ENCODE data around the gene ZNF213.
A peak's percentile ranks its signal among the peaks of the same experiment; 100 is the strongest.

ZNF213 gene

GRCh38 chr16:3174618-3175148 lies 39.9 kb downstream of the ZNF213 start:
- no peak for ATAC-seq
- TF ChIP-seq OSR1 (CRISPR knock-in tag; IDR thresholded peaks at IDR 0.05) (no peak), CSDC2 (CRISPR knock-in tag; IDR thresholded peaks at IDR 0.05) (no peak), PATZ1 (CRISPR knock-in tag; IDR thresholded peaks at IDR 0.05; ENCODE audit: borderline replicate concordance) (no peak), ZFP30 (CRISPR knock-in tag; IDR thresholded peaks at IDR 0.05) (no peak)

GRCh38 chr16:3175157-3176093 lies 40.6 kb downstream of the ZNF213 start:
- peak; percentile 36 for ATAC-seq
- TF ChIP-seq CSRNP3 (CRISPR knock-in tag; IDR thresholded peaks at IDR 0.05) (no peak), RARB (CRISPR knock-in tag; IDR thresholded peaks at IDR 0.05) (no peak), PATZ1 (CRISPR knock-in tag; IDR thresholded peaks at IDR 0.05; ENCODE audit: borderline replicate concordance) (no peak), CREB5 (CRISPR knock-in tag; IDR thresholded peaks at IDR 0.05; ENCODE audit: low read depth) (no peak), OSR1 (CRISPR knock-in tag; IDR thresholded peaks at IDR 0.05) (no peak), TCF4 (CRISPR knock-in tag; IDR thresholded peaks at IDR 0.05; ENCODE audit: borderline replicate concordance) (no peak), PPARA (CRISPR knock-in tag; IDR thresholded peaks at IDR 0.05; ENCODE audit: borderline replicate concordance) (no peak), ZNF565 (CRISPR knock-in tag; conservative IDR thresholded peaks at IDR 0.05; ENCODE audit: low read depth) (no peak), TSHZ2 (CRISPR knock-in tag; IDR thresholded peaks at IDR 0.05) (no peak), ARNTL (CRISPR knock-in tag; IDR thresholded peaks at IDR 0.05; ENCODE audit: borderline replicate concordance, low read depth) (no peak), CSDC2 (CRISPR knock-in tag; IDR thresholded peaks at IDR 0.05) (no peak)

GRCh38 chr16:3179651-3180050 lies 44.8 kb downstream of the ZNF213 start:
- TF ChIP-seq SNAI2 (CRISPR knock-in tag; IDR thresholded peaks at IDR 0.05) = no peak
- no peak for TF ChIP-seq ZNF70 (CRISPR knock-in tag; IDR thresholded peaks at IDR 0.05)
- no peak for TF ChIP-seq ARNTL (CRISPR knock-in tag; IDR thresholded peaks at IDR 0.05; ENCODE audit: borderline replicate concordance, low read depth)
- no peak for TF ChIP-seq ZNF8 (CRISPR knock-in tag; IDR thresholded peaks at IDR 0.05)
- no peak for TF ChIP-seq CSRNP3 (CRISPR knock-in tag; IDR thresholded peaks at IDR 0.05)
- TF ChIP-seq ZC3H10 (CRISPR knock-in tag; IDR thresholded peaks at IDR 0.05) = no peak
- TF ChIP-seq PPARA (CRISPR knock-in tag; IDR thresholded peaks at IDR 0.05; ENCODE audit: borderline replicate concordance) = no peak
- no peak for TF ChIP-seq TSHZ2 (CRISPR knock-in tag; IDR thresholded peaks at IDR 0.05)
- TF ChIP-seq ZNF565 (CRISPR knock-in tag; conservative IDR thresholded peaks at IDR 0.05; ENCODE audit: low read depth) = no peak
- no peak for ATAC-seq
